Caco-2 (cell line): Measurements from ENCODE around the gene MYL11. TPM values are rescaled to one million over a fixed set of nuclear protein-coding genes. Genes with fewer than 3 reads are reported as not detected.
"Not testable (repeated sequence)": the region's sequence is repeated elsewhere in the genome, so short reads cannot be mapped to it uniquely, and the experiment has no call there.

ENCODE experiments used
- Bru-seq: library from RNA; stranded (reverse); fragments of 400-500 nt; gene quantifications from one replicate; lab custom pipeline; 2021; lab: Mats Ljungman, UMichigan
- BruChase-seq, 2 experiments: library from RNA; stranded (reverse); fragments of 400-500 nt; gene quantifications; one replicate each; lab custom pipeline; 2021; lab: Mats Ljungman, UMichigan
- BruUV-seq: library from RNA; stranded (reverse); fragments of 400-500 nt; replicated peaks from 2 replicates; lab custom pipeline; 2021; lab: Mats Ljungman, UMichigan
- CTCF ChIA-PET: fragments of 300-600 bp; sonication (Branson Sonifier 250); formaldehyde crosslinking; loops from one replicate; lab custom pipeline; 2022; ENCODE audit warnings: antibody characterized with exemption; lab: Charles Lee
- POLR2A ChIA-PET: fragments of 300-600 bp; sonication (Branson Sonifier 250); formaldehyde crosslinking; loops from one replicate; lab custom pipeline; 2022; ENCODE audit warnings: antibody characterized with exemption; lab: Charles Lee
- DNase-seq, 2 experiments: peaks; one replicate each; pipeline versions ENCODE4 v3.0.0 to v3.0.0-alpha.2; 2020 to 2022
- H3K27me3 ChIP-seq: replicated peaks from 2 replicates; pipeline ENCODE4 v1.6.0; 2011; ENCODE audit warnings: low read length; ENCODE audit not compliant: control insufficient read depth, insufficient read depth
- H3K36me3 ChIP-seq: 2 replicates; pipeline ENCODE4 v1.5.1; 2011; ENCODE audit warnings: low read length; ENCODE audit not compliant: control insufficient read depth, insufficient read depth
- H3K4me1 ChIP-seq: fragments of 250-450 bp; sonication (Bioruptor Pico); 2 replicates; pipeline ENCODE4 v1.5.1; 2020; ENCODE audit warnings: mild to moderate bottlenecking
- H3K4me3 ChIP-seq: 2 replicates; pipeline ENCODE4 v1.5.1; 2011; ENCODE audit warnings: low read depth, mild to moderate bottlenecking, control low read depth, low read length
- H3K9me3 ChIP-seq: fragments of 250-450 bp; sonication (Bioruptor Pico); 2 replicates; pipeline ENCODE4 v1.5.1; 2020; ENCODE audit warnings: mild to moderate bottlenecking, moderate library complexity
- H3K27ac Mint-ChIP-seq: one replicate; pipeline ENCODE4 v1.8.0; 2022; ENCODE audit warnings: mixed read lengths; ENCODE audit not compliant: unreplicated experiment
- H3K27me3 Mint-ChIP-seq: one replicate; pipeline ENCODE4 v1.8.0; 2022; ENCODE audit warnings: mixed read lengths; ENCODE audit not compliant: insufficient read depth, unreplicated experiment
- H3K36me3 Mint-ChIP-seq: one replicate; pipeline ENCODE4 v1.8.0; 2022; ENCODE audit warnings: mild to moderate bottlenecking, mixed read lengths; ENCODE audit not compliant: insufficient read depth, unreplicated experiment
- H3K4me1 Mint-ChIP-seq: one replicate; pipeline ENCODE4 v1.8.0; 2022; ENCODE audit warnings: low read depth, mixed read lengths; ENCODE audit not compliant: unreplicated experiment
- H3K4me3 Mint-ChIP-seq: one replicate; pipeline ENCODE4 v1.8.0; 2022; ENCODE audit warnings: mild to moderate bottlenecking, moderate library complexity, mixed read lengths; ENCODE audit not compliant: unreplicated experiment
- H3K9me3 Mint-ChIP-seq: one replicate; pipeline ENCODE4 v1.8.0; 2022; ENCODE audit warnings: mixed read lengths; ENCODE audit not compliant: unreplicated experiment
- intact Hi-C: fragments of 100-400 bp; cut with micrococcal nuclease; formaldehyde crosslinking; loops from one replicate; pipeline ENCODE4 v1.10.0; 2022; ENCODE audit not compliant: unreplicated experiment
- long read RNA-seq: library from polyadenylated mRNA; stranded (forward); transcript quantifications from one replicate; pipeline ENCODE4 v2.0.0, GENCODE V29; 2022
- total RNA-seq: library from RNA; stranded (reverse); gene quantifications from 2 replicates; pipeline ENCODE4 v1.2.3, GENCODE V29; 2022
- TF ChIP-seq, protein P1 (sequence below), 2 experiments: fragments of 200-600 bp in 1 of 2; IDR thresholded peaks; 1 replicate in 1 of 2; 2 replicates in 1 of 2; pipeline versions ENCODE4 v1.5.1 to v1.8.0; 2011 to 2022; ENCODE audit warnings: antibody characterized with exemption in 1 of 2, control low read depth in 1 of 2, inconsistent platforms in 1 of 2, low read depth in 1 of 2, low read length in 1 of 2, mild to moderate bottlenecking in 1 of 2, moderate library complexity in 1 of 2; ENCODE audit not compliant: insufficient read depth in 1 of 2, severe bottlenecking in 1 of 2, unreplicated experiment in 1 of 2

The MYL11 gene, protein sequence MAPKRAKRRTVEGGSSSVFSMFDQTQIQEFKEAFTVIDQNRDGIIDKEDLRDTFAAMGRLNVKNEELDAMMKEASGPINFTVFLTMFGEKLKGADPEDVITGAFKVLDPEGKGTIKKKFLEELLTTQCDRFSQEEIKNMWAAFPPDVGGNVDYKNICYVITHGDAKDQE
- total RNA-seq (2.7 and 2.9 TPM in 2 replicates), Bru-seq, nascent RNA (percentile 28 among the genes with signal in this experiment), BruChase-seq, experiment 1, labeled RNA remaining after a 2-hour chase (percentile 30 among the genes with signal in this experiment), BruChase-seq, experiment 2, labeled RNA remaining after a 6-hour chase (percentile 38 among the genes with signal in this experiment)
- long read RNA-seq, partial matches to known transcripts = 1 of 3 reads
- long read RNA-seq, other reads (novel, unspliced or antisense) = 1 of 3 reads

DNA sequence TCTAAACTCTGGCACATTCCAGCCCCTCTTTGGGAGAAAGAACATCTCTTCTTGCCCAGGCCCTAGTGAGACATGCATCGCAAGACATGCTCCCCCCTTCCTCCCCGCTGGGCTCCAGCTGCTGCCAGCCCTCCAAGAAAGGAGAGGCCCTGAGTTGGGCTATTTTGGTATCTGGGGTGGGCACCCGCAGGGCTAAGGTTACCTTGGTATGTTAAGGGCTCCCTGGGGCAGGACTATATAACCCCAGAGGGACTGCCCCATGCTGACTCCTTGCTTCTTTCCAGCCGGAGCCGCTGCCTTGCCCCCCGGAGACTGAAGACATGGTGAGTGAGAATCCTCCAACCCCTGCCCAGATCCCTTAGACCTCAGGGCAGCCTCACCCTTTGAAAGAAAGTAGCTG lies at the start of gene MYL11:
Gene MYL11 (plus strand): TSS at position 265 of the 400 bp plus-strand sequence. CDS start 56 bp downstream, at position 321.
- TF ChIP-seq, protein P1, sequence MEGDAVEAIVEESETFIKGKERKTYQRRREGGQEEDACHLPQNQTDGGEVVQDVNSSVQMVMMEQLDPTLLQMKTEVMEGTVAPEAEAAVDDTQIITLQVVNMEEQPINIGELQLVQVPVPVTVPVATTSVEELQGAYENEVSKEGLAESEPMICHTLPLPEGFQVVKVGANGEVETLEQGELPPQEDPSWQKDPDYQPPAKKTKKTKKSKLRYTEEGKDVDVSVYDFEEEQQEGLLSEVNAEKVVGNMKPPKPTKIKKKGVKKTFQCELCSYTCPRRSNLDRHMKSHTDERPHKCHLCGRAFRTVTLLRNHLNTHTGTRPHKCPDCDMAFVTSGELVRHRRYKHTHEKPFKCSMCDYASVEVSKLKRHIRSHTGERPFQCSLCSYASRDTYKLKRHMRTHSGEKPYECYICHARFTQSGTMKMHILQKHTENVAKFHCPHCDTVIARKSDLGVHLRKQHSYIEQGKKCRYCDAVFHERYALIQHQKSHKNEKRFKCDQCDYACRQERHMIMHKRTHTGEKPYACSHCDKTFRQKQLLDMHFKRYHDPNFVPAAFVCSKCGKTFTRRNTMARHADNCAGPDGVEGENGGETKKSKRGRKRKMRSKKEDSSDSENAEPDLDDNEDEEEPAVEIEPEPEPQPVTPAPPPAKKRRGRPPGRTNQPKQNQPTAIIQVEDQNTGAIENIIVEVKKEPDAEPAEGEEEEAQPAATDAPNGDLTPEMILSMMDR (IDR thresholded peaks at IDR 0.05; ENCODE audit: insufficient read depth in 1 of 2, low read depth in 1 of 2, low read length in 1 of 2, severe bottlenecking in 1 of 2, unreplicated experiment in 1 of 2) = no peak
- H3K4me3 Mint-ChIP-seq = no peak within 1 kb of the TSS
- Histone ChIP-seq H3K36me3 (no peaks in the 10 kb centered on the region), H3K9me3 (no peaks in the 10 kb centered on the region), H3K4me3 (no peak within 1 kb of the TSS), H3K27me3 (no peaks in the 10 kb centered on the region), H3K4me1 (peaks cover 26% of the 10 kb centered on the region)
- H3K4me1 Mint-ChIP-seq = peaks cover 17% of the 10 kb centered on the region
- intact Hi-C loops = no loop called here
- peak within 1 kb of the TSS; percentile 57 for H3K27ac Mint-ChIP-seq
- H3K27me3 Mint-ChIP-seq = no peaks in the 10 kb centered on the region
- DNase-seq = no peak
- no TSS peak for BruUV-seq
- POLR2A ChIA-PET = no interaction called here
- H3K36me3 Mint-ChIP-seq = peaks cover 27% of the 10 kb centered on the region
- CTCF ChIA-PET = no interaction called here
- H3K9me3 Mint-ChIP-seq = no peaks in the 10 kb centered on the region

DNA sequence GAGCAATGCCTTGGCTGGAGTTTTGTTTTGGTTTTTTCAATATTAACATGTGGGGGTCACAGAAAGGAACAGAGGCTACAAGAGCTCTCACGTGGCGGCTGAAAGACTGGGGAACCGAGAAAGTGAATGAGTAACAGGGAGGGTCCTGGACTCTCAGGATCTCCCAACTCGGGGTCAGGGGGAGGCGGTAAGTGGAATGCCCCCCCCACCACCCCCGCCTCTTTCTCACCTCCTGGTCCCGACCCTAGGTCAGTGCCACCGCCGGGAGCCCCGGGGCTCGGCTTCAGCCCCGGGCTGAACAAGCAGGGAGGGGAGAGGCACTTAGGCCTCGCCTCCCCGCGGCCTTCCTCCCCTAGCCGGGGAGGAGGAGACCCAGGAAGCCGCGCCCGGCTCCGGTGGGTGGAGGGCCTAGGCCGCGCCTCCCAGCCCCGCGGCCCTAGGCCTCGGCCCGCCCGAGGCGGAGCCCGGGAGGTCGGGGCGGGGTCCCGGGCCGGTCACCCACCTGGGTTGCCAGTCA lies 40.1 kb upstream of the MYL11 start:
- H3K9me3 Mint-ChIP-seq, H3K36me3 ChIP-seq, H3K27me3 Mint-ChIP-seq, H3K4me1 Mint-ChIP-seq, BruUV-seq, H3K27me3 ChIP-seq, H3K4me1 ChIP-seq, H3K9me3 ChIP-seq: not testable (repeated sequence)
- Mint-ChIP-seq H3K4me3 (peak overlapping the region; percentile 93), H3K27ac (peak overlapping the region; percentile 94), H3K36me3 (peaks cover 16% of the 10 kb centered on the region)
- POLR2A ChIA-PET = interaction anchor here (0.6 to 1.4 kb wide), 5 partner anchors 11 to 363 kb away, joined by 3 to 15 read pairs (median 6); partner anchors contain the start of gene PPP4C
- H3K4me3 ChIP-seq = peak overlapping the region; percentile 88
- intact Hi-C loops = loop anchor here (2.0 kb wide), 1 partner anchor 20 kb away; the partner anchor contains the start of gene CD2BP2
- DNase-seq = peak; percentile 83 to 91
- CTCF ChIA-PET = interaction anchor here (0.6 to 1.4 kb wide), 5 partner anchors 35 to 258 kb away, joined by 3 to 6 read pairs (median 4); no protein-coding TSS in a partner anchor

DNA sequence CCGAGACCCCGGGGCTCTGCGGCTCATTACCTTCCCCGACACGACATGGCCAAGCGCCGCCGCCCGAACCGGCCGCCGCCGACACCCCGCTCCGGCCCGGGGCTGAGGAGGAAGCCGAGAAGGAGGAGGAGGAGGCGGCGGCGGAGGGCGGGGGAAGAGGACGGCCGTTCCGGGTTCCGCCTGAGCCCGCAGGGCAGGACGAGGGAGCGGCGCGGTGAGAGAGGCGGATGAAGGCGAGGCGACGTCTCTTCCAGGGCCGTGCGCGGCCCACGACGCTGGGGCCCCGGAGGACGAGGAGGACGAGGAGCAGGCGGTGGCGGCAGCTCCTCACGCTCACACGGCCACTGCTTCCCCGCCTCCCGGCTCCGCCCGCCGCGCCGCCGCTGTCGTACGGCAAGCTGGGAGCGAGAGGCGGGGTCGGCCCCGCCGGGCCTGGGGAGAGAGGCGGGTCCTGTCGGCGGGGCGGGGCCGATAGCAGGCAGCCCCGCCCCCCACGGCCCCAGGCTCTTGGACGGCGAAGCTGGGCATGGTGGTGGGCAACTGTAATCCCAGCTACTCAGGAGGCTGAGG lies 39.5 kb upstream of the MYL11 start:
- H3K9me3 Mint-ChIP-seq, BruUV-seq, H3K27me3 ChIP-seq, H3K36me3 ChIP-seq, H3K27me3 Mint-ChIP-seq, H3K9me3 ChIP-seq, H3K4me1 Mint-ChIP-seq, H3K4me1 ChIP-seq: not testable (repeated sequence)
- intact Hi-C loops = loop anchor here (2.0 kb wide), 1 partner anchor 20 kb away; the partner anchor contains the start of gene CD2BP2
- H3K27ac Mint-ChIP-seq = peak overlapping the region; percentile 94
- POLR2A ChIA-PET = interaction anchor here (0.6 to 1.4 kb wide), 6 partner anchors 11 to 362 kb away, joined by 3 to 15 read pairs (median 6); partner anchors contain the start of gene PPP4C
- peak overlapping the region; percentile 88 for H3K4me3 ChIP-seq
- peaks cover 16% of the 10 kb centered on the region for H3K36me3 Mint-ChIP-seq
- peak; percentile 83 to 86 for DNase-seq
- CTCF ChIA-PET = interaction anchor here (0.6 to 1.4 kb wide), 7 partner anchors 15 to 259 kb away, joined by 3 to 6 read pairs (median 4); no protein-coding TSS in a partner anchor
- H3K4me3 Mint-ChIP-seq = peak overlapping the region; percentile 93
